Breast epithelium (tissue), 4 donors: Measurements from ENCODE around the gene TENM3. TPM values are rescaled to one million over a fixed set of nuclear protein-coding genes. Genes with fewer than 3 reads are reported as not detected.

Experiments used
- DNase-seq, 2 donors: peaks; one replicate each; pipeline ENCODE4 v3.0.0-alpha.2; 2019; ENCODE audit warnings: low spot score in 2 of 2
- H3K27ac ChIP-seq, 2 donors: fragments of 200-600 bp; sonication (generic) in 1 of 2; one replicate each; pipeline ENCODE4 v1.5.1; 2016 to 2019; ENCODE audit warnings: mild to moderate bottlenecking in 1 of 2
- H3K27me3 ChIP-seq, 2 donors: fragments of 200-600 bp; sonication (generic) in 1 of 2; one replicate each; pipeline versions ENCODE4 v1.5.1 to v1.6.0; 2017 to 2019; ENCODE audit warnings: control low read depth in 1 of 2, mild to moderate bottlenecking in 1 of 2
- H3K36me3 ChIP-seq: fragments of 200-600 bp; one replicate; pipeline ENCODE4 v1.5.1; 2019
- H3K4me1 ChIP-seq, 2 donors: fragments of 200-600 bp; sonication (generic); one replicate each; pipeline ENCODE4 v1.5.1; 2016 to 2019; ENCODE audit warnings: control low read depth in 1 of 2
- H3K4me3 ChIP-seq, 3 donors: fragments of 200-600 bp; sonication (generic); 1 replicate in 2 of 3; 2 replicates in 1 of 3; pipeline ENCODE4 v1.5.1; 2016 to 2019; ENCODE audit warnings: mild to moderate bottlenecking in 3 of 3, moderate library complexity in 2 of 3
- H3K9me3 ChIP-seq, 2 donors: fragments of 200-600 bp; sonication (generic) in 1 of 2; one replicate each; pipeline ENCODE4 v1.5.1; 2016 to 2019; ENCODE audit warnings: control low read depth in 1 of 2
- POLR2A ChIP-seq: fragments of 450-650 bp; IDR thresholded peaks from one replicate; pipeline ENCODE4 v1.6.1; 2016; ENCODE audit warnings: antibody characterized with exemption, mild to moderate bottlenecking, moderate library complexity
- POLR2AphosphoS5 ChIP-seq, 3 donors: sonication (generic); formaldehyde crosslinking; IDR thresholded peaks; one replicate each; pipeline ENCODE4 v1.6.1; 2017; ENCODE audit warnings: antibody characterized with exemption in 3 of 3
- intact Hi-C: fragments of 100-400 bp; cut with DNase I; formaldehyde crosslinking; loops from one replicate; pipeline ENCODE4 v1.15.1; 2023; ENCODE audit warnings: low total_unique reads
- total RNA-seq, 3 donors: library from RNA; depleted of rRNA; stranded (reverse); fragments of >200 nt; gene quantifications; one replicate each; pipeline ENCODE4 v1.1.0, GENCODE V29; 2016
- TF ChIP-seq, protein P1 (sequence below), 3 donors: fragments of 450-650 bp; IDR thresholded peaks; one replicate each; pipeline ENCODE4 v1.5.1; 2016 to 2017; ENCODE audit warnings: antibody characterized with exemption in 3 of 3, mild to moderate bottlenecking in 3 of 3, moderate library complexity in 3 of 3

The TENM3 gene
- total RNA-seq, 3 donors from 2014 or later = 4.6 to 30.6 (median 8.8) TPM

DNA sequence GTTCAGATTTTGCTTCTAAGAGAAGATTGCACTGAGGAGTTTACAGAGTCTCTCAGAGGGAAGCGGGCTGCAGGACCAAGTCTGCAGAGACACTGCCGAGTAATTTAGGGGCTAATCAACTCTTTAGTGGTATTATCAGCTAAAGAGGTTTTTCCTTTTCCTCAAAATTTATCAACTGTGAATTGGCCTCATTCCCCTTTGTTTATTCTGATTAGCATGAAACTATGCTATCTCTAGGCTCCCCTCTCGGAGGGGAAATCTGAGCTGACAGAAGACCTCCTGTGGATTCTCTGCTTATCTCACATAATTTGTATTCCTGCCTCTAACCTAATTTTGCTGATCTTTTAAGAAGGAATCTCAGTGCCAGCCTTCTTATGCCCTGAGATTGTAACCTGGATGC is 473.0 kb downstream of the TENM3 start:
- Histone ChIP-seq H3K9me3 (no peaks in the 10 kb centered on the region), H3K27me3 (no peaks in the 10 kb centered on the region), H3K4me3 (no peak overlapping the region), H3K36me3 (no peaks in the 10 kb centered on the region), H3K4me1 (no peaks in the 10 kb centered on the region), H3K27ac (no peak overlapping the region)
- DNase-seq = no peak
- intact Hi-C loops = no loop called here
- TF ChIP-seq, protein P1, sequence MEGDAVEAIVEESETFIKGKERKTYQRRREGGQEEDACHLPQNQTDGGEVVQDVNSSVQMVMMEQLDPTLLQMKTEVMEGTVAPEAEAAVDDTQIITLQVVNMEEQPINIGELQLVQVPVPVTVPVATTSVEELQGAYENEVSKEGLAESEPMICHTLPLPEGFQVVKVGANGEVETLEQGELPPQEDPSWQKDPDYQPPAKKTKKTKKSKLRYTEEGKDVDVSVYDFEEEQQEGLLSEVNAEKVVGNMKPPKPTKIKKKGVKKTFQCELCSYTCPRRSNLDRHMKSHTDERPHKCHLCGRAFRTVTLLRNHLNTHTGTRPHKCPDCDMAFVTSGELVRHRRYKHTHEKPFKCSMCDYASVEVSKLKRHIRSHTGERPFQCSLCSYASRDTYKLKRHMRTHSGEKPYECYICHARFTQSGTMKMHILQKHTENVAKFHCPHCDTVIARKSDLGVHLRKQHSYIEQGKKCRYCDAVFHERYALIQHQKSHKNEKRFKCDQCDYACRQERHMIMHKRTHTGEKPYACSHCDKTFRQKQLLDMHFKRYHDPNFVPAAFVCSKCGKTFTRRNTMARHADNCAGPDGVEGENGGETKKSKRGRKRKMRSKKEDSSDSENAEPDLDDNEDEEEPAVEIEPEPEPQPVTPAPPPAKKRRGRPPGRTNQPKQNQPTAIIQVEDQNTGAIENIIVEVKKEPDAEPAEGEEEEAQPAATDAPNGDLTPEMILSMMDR (IDR thresholded peaks at IDR 0.05) = no peak
- TF ChIP-seq POLR2AphosphoS5 (IDR thresholded peaks at IDR 0.05) (no peak), POLR2A (no peak)

DNA sequence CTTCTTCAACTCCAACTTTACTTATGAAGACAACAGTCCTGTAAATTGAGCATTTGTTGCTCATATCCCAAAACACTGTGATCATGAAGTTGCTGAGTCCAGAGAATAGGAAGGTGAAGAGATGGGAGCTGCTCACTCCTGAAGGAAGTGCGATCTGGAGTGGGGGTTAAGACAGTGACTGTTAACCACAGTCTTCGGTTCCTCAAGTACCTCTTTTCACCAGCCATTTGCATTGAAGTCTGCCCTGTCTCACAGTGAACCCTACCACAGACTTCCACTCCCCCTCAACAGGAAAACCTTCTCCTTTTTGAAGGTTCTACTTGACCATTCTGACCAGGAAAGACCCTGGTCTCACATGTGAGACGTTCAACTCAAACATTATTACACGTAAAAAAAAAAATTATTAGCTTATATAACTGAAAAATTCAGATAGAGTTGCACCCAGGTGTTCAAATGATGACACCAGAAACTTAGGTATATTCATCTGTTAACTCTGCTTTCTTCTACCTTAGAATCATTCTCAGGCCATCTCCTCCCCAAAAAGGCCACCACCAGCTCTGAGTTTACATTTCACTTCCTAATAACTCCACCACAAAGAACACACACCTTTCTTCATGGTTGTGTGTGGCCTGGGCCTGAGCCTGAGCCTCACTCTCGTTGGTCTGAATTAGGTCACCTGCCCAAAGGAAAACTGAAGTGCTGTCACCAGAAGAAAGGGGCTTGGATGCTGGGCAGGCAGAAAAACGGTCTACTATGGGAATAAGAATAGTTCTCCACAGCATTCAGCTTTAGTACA is 474.8 kb downstream of the TENM3 start:
- intact Hi-C loops = no loop called here
- H3K27me3 ChIP-seq = no peaks in the 10 kb centered on the region

DNA sequence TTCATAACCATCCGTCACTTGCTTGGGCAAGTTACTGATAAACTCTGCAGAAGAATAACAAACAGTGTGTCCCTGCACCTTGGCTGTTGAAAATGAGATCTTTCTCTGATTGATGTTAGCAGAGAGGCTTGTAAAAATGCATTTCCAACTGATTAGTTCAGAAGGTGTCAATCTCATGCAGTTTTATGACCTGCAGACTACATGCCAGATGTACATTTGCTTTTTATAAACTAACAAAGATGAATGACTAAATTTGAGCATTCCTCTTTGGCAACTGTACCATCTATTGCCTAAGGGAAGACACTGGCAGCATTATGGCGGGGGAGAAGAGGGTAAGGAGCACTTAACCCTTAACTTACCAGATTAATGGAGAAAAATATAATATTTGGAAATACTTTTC is 481.2 kb downstream of the TENM3 start:
- H3K27me3 ChIP-seq = no peaks in the 10 kb centered on the region
- no peaks in the 10 kb centered on the region for H3K36me3 ChIP-seq
- H3K9me3 ChIP-seq = no peaks in the 10 kb centered on the region
- DNase-seq = no peak
- no peaks in the 10 kb centered on the region for H3K4me1 ChIP-seq
- TF ChIP-seq POLR2A = no peak
- no peak for TF ChIP-seq POLR2AphosphoS5 (IDR thresholded peaks at IDR 0.05)
- TF ChIP-seq, protein P1 (IDR thresholded peaks at IDR 0.05) = no peak
- intact Hi-C loops = no loop called here
- H3K27ac ChIP-seq = no peak overlapping the region
- no peak overlapping the region for H3K4me3 ChIP-seq

More for the DNA sequence above, 474.8 kb downstream of the TENM3 start:
- no peak for DNase-seq
- no peak overlapping the region for H3K27ac ChIP-seq
- H3K9me3 ChIP-seq = no peaks in the 10 kb centered on the region
- H3K4me1 ChIP-seq = no peaks in the 10 kb centered on the region
- no peaks in the 10 kb centered on the region for H3K36me3 ChIP-seq
- no peak overlapping the region for H3K4me3 ChIP-seq
- TF ChIP-seq, protein P1 (IDR thresholded peaks at IDR 0.05) = no peak
- no peak for TF ChIP-seq POLR2AphosphoS5 (IDR thresholded peaks at IDR 0.05)
- TF ChIP-seq POLR2A = no peak

DNA sequence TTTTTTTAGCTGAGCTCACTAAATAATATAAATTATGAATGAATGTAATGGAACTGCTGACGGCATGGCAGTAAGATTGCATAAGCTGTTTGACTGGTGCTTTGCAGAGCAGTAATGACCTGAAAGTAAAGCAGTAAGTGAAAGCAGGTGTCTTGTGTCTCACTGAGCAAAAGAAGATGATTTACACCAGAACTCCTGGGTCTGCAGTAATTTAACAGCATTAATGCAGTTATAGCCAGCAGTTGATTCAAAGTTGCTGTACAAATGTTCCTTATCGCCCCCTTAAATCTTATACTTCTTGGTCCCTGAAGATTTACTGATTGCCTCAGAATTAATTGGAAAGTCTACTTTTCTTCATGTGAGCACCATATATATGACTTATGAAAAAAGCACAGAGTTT is 486.3 kb downstream of the TENM3 start:
- H3K9me3 ChIP-seq = no peaks in the 10 kb centered on the region
- intact Hi-C loops = no loop called here
- H3K4me1 ChIP-seq = no peaks in the 10 kb centered on the region
- TF ChIP-seq, protein P1 (IDR thresholded peaks at IDR 0.05) = no peak
- TF ChIP-seq POLR2A = no peak
- TF ChIP-seq POLR2AphosphoS5 (IDR thresholded peaks at IDR 0.05) = no peak
- no peak overlapping the region for H3K27ac ChIP-seq
- no peak for DNase-seq
- no peaks in the 10 kb centered on the region for H3K36me3 ChIP-seq
- H3K4me3 ChIP-seq = no peak overlapping the region
- no peaks in the 10 kb centered on the region for H3K27me3 ChIP-seq

DNA sequence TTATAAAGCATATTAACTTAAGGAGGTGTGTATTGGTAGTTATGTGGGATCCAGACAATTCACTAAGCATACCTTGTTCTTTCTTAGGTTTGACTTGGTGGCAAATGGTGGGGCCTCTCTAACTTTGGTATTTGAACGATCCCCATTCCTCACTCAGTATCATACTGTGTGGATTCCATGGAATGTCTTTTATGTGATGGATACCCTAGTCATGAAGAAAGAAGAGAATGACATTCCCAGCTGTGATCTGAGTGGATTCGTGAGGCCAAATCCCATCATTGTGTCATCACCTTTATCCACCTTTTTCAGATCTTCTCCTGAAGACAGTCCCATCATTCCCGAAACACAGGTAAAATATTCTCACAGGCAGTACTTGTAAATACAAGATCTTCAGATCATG is 487.6 kb downstream of the TENM3 start:
- TF ChIP-seq POLR2A (no peak), POLR2AphosphoS5 (IDR thresholded peaks at IDR 0.05) (no peak)
- TF ChIP-seq, protein P1 (IDR thresholded peaks at IDR 0.05) = no peak
- Histone ChIP-seq H3K4me3 (no peak overlapping the region), H3K4me1 (no peaks in the 10 kb centered on the region), H3K27ac (no peak overlapping the region), H3K36me3 (no peaks in the 10 kb centered on the region), H3K27me3 (no peaks in the 10 kb centered on the region), H3K9me3 (no peaks in the 10 kb centered on the region)
- no peak for DNase-seq
- intact Hi-C loops = no loop called here
